ENCODE measurements around the gene STK36. TPM values are rescaled to one million over a fixed set of nuclear protein-coding genes. Genes with fewer than 3 reads are reported as not detected.

STK36 gene
- total and polyA plus RNA-seq, 4 donors, result 18.0 to 70.6 (median 31.3) TPM

- no peak for ATAC-seq (ENCODE audit: insufficient read depth, low FRiP score)
- Histone ChIP-seq H3K9ac (ENCODE audit: insufficient read depth in 1 of 2, low read length in 2 of 2) (no peak overlapping the region), H3K36me3 (ENCODE audit: control insufficient read depth in 4 of 4, insufficient read depth in 4 of 4, low read length in 4 of 4) (peaks cover 0 to 2% (median 0%) of the 10 kb centered on the region in 4 donors), H3K9me3 (ENCODE audit: control insufficient read depth in 4 of 4, insufficient read depth in 3 of 4, low read length in 3 of 4) (peaks cover 0 to 4% (median 0%) of the 10 kb centered on the region in 4 donors), H3K4me3 (no peak overlapping the region), H3K27ac (ENCODE audit: low read depth in 1 of 2, low read length in 1 of 2) (no peak overlapping the region), H3K4me1 (ENCODE audit: control insufficient read depth in 5 of 5, insufficient read depth in 5 of 5, low read length in 5 of 5) (peaks cover 0 to 3% (median 0%) of the 10 kb centered on the region in 5 donors), H3K27me3 (ENCODE audit: control insufficient read depth in 3 of 3, insufficient read depth in 3 of 3, low read length in 2 of 3) (no peaks in the 10 kb centered on the region)
- DNase-seq, result no peak
- TF ChIP-seq CTCF (IDR thresholded peaks at IDR 0.05; ENCODE audit: control extremely low read depth, extremely low read depth), result no peak
These were observed 49.6 kb downstream of the STK36 start for GRCh38 chr2:218721488-218721887.

GRCh38 chr2:218721934-218722333, 50.0 kb downstream of the STK36 start:
- ATAC-seq (ENCODE audit: insufficient read depth, low FRiP score) (no peak), DNase-seq (no peak)
- no peak overlapping the region for H3K27ac ChIP-seq (ENCODE audit: low read depth in 1 of 2, low read length in 1 of 2)
- peaks cover 0 to 3% (median 0%) of the 10 kb centered on the region in 5 donors for H3K4me1 ChIP-seq (ENCODE audit: control insufficient read depth in 5 of 5, insufficient read depth in 5 of 5, low read length in 5 of 5)
- no peak overlapping the region for H3K9ac ChIP-seq (ENCODE audit: insufficient read depth in 1 of 2, low read length in 2 of 2)
- H3K27me3 ChIP-seq (ENCODE audit: control insufficient read depth in 3 of 3, insufficient read depth in 3 of 3, low read length in 2 of 3), result no peaks in the 10 kb centered on the region
- H3K9me3 ChIP-seq (ENCODE audit: control insufficient read depth in 4 of 4, insufficient read depth in 3 of 4, low read length in 3 of 4), result peaks cover 0 to 4% (median 0%) of the 10 kb centered on the region in 4 donors
- no peak for TF ChIP-seq CTCF (IDR thresholded peaks at IDR 0.05; ENCODE audit: control extremely low read depth, extremely low read depth)
- WGBS, 2 donors, result 91 to 92% methylated on average over 2 of the region's 2 CpGs
- H3K4me3 ChIP-seq, result no peak overlapping the region
- peaks cover 0 to 2% (median 0%) of the 10 kb centered on the region in 4 donors for H3K36me3 ChIP-seq (ENCODE audit: control insufficient read depth in 4 of 4, insufficient read depth in 4 of 4, low read length in 4 of 4)

- ATAC-seq (ENCODE audit: insufficient read depth, low FRiP score) (no peak), DNase-seq (no peak)
- Histone ChIP-seq H3K4me1 (ENCODE audit: control insufficient read depth in 5 of 5, insufficient read depth in 5 of 5, low read length in 5 of 5) (peaks cover 0 to 3% (median 0%) of the 10 kb centered on the region in 5 donors), H3K27me3 (ENCODE audit: control insufficient read depth in 3 of 3, insufficient read depth in 3 of 3, low read length in 2 of 3) (no peaks in the 10 kb centered on the region), H3K9ac (ENCODE audit: insufficient read depth in 1 of 2, low read length in 2 of 2) (no peak overlapping the region), H3K4me3 (no peak overlapping the region), H3K27ac (ENCODE audit: low read depth in 1 of 2, low read length in 1 of 2) (no peak overlapping the region), H3K9me3 (ENCODE audit: control insufficient read depth in 4 of 4, insufficient read depth in 3 of 4, low read length in 3 of 4) (peaks cover 0 to 4% (median 0%) of the 10 kb centered on the region in 4 donors), H3K36me3 (ENCODE audit: control insufficient read depth in 4 of 4, insufficient read depth in 4 of 4, low read length in 4 of 4) (peaks cover 0 to 2% (median 0%) of the 10 kb centered on the region in 4 donors)
- TF ChIP-seq CTCF (IDR thresholded peaks at IDR 0.05; ENCODE audit: control extremely low read depth, extremely low read depth), result no peak
- 21 to 53% methylated on average over 1 of the region's 1 CpG for WGBS, 2 donors
These were observed 50.5 kb downstream of the STK36 start for GRCh38 chr2:218722419-218722818.

Data from lung (tissue), 12 donors.